Kidney (tissue), 14 donors: ENCODE data around the gene SLC34A3. TPM values are rescaled to one million over a fixed set of nuclear protein-coding genes. Genes with fewer than 3 reads are reported as not detected.

Experiments
- DNase-seq, 5 donors: peaks; one replicate each; pipeline ENCODE4 v3.0.0-alpha.2; 2013 to 2020
- FAIRE-seq: peaks from 2 replicates; lab custom pipeline; 2012; peaks lifted over from hg19 to GRCh38; lab: Jason Lieb, UNC
- H3K27ac ChIP-seq, 2 donors: one replicate each; pipeline ENCODE4 v1.7.0; 2013; ENCODE audit warnings: low read depth in 2 of 2, low read length in 2 of 2, inconsistent platforms in 1 of 2
- H3K27me3 ChIP-seq: one replicate; pipeline ENCODE4 v1.7.1; 2013; ENCODE audit warnings: low read length, inconsistent platforms; ENCODE audit not compliant: control insufficient read depth, insufficient read depth
- H3K36me3 ChIP-seq, 3 donors: one replicate each; pipeline versions ENCODE4 v1.7.0 to v1.7.1; 2013; ENCODE audit warnings: low read length in 3 of 3, control low read depth in 1 of 3, inconsistent platforms in 1 of 3; ENCODE audit not compliant: insufficient read depth in 3 of 3, control insufficient read depth in 2 of 3
- H3K4me1 ChIP-seq, 3 donors: one replicate each; pipeline versions ENCODE4 v1.7.0 to v1.7.1; 2013; ENCODE audit warnings: low read length in 3 of 3, inconsistent platforms in 1 of 3, low read depth in 1 of 3; ENCODE audit not compliant: control insufficient read depth in 2 of 3, insufficient read depth in 2 of 3
- H3K4me3 ChIP-seq, 3 donors: one replicate each; pipeline versions ENCODE4 v1.7.0 to v1.8.1; 2013; ENCODE audit warnings: low read length in 3 of 3, control low read depth in 1 of 3, inconsistent platforms in 1 of 3
- H3K9ac ChIP-seq, 3 donors: one replicate each; pipeline versions ENCODE4 v1.7.0 to v1.7.1; 2013; ENCODE audit warnings: low read length in 3 of 3, control low read depth in 1 of 3, inconsistent platforms in 1 of 3
- H3K9me3 ChIP-seq, 3 donors: one replicate each; pipeline versions ENCODE4 v1.7.0 to v1.7.1; 2013; ENCODE audit warnings: low read length in 3 of 3, control low read depth in 1 of 3, inconsistent platforms in 1 of 3; ENCODE audit not compliant: control insufficient read depth in 2 of 3, insufficient read depth in 1 of 3
- intact Hi-C: fragments of 100-400 bp; cut with DNase I; formaldehyde crosslinking; loops from one replicate; pipeline ENCODE4 v1.11.1; 2022
- polyA plus RNA-seq: library from polyadenylated mRNA; stranded (reverse); fragments of 350-450 nt; fragmentation: Illumina TruSeq; extraction: RNeasy Lipid Tissue Mini Kit (QIAGEN cat#74804); gene quantifications from one replicate; pipeline ENCODE4 v1.2.3, GENCODE V29; 2014; ENCODE audit warnings: low read depth, low replicate concordance; ENCODE audit not compliant: insufficient read depth
- total RNA-seq: library from RNA; stranded (reverse); fragmentation: NEBNext Ultra II Directional; extraction: Animal tissue kit (Norgen Biotek cat#: 25700); gene quantifications from one replicate; pipeline ENCODE4 v1.2.1, GENCODE V29; 2021
- TF ChIP-seq, protein P1 (sequence below): IDR thresholded peaks from 3 replicates; pipeline ENCODE4 v1.5.1; 2012; ENCODE audit warnings: mild to moderate bottlenecking, moderate library complexity, borderline replicate concordance; ENCODE audit not compliant: insufficient read depth; ENCODE audit errors: extremely low read depth
- donor health status: control.
- donor health status: control.
- donor health status: control.
- donor health status: control.
- donor health status: control.
- donor health status: DM: yes; HTN: yes; CAD: no.
- donor health status: Normal renal cell carcinoma (clear cell type).

The SLC34A3 gene
- total and polyA plus RNA-seq, 2 donors from 2014 or later = 0.13 to 36.0 TPM

DNA sequence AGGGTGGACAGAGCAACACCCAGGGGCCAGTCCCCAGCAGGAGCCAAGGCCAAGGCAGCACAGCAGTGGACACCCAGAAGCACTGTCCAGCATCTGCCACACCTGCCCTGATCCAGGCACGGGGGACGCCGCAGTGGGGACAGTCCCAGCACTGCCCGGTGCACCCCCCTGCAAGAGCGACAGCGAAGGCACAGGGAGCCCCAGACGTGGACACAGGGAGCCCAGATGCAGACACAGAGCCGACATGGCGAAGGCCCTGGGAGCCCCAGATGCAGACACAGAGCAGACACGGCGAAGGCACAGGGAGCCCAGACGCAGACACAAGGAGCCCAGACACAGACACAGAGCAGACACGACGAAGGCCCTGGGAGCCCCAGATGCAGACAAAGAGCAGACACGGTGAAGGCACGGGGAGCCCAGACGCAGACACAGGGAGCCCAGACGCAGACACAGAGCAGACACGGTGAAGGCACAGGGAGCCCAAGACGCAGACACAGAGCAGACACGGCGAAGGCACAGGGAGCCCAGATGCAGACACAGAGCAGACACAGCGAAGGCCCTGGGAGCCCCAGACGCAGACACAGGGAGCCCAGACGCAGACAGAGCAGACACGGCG is 46.6 kb upstream of the SLC34A3 start:
- Histone ChIP-seq H3K4me1 (peaks cover 4 to 19% (median 14%) of the 10 kb centered on the region in 3 donors), H3K27me3 (no peaks in the 10 kb centered on the region), H3K4me3 (no peak overlapping the region), H3K27ac (no peak overlapping the region), H3K36me3 (peaks cover 0 to 27% (median 26%) of the 10 kb centered on the region in 3 donors), H3K9me3 (no peaks in the 10 kb centered on the region), H3K9ac (no peak overlapping the region)
- FAIRE-seq (no peak), DNase-seq (no peak)
- intact Hi-C loops = no loop called here
- TF ChIP-seq, protein P1, sequence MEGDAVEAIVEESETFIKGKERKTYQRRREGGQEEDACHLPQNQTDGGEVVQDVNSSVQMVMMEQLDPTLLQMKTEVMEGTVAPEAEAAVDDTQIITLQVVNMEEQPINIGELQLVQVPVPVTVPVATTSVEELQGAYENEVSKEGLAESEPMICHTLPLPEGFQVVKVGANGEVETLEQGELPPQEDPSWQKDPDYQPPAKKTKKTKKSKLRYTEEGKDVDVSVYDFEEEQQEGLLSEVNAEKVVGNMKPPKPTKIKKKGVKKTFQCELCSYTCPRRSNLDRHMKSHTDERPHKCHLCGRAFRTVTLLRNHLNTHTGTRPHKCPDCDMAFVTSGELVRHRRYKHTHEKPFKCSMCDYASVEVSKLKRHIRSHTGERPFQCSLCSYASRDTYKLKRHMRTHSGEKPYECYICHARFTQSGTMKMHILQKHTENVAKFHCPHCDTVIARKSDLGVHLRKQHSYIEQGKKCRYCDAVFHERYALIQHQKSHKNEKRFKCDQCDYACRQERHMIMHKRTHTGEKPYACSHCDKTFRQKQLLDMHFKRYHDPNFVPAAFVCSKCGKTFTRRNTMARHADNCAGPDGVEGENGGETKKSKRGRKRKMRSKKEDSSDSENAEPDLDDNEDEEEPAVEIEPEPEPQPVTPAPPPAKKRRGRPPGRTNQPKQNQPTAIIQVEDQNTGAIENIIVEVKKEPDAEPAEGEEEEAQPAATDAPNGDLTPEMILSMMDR = no peak

DNA sequence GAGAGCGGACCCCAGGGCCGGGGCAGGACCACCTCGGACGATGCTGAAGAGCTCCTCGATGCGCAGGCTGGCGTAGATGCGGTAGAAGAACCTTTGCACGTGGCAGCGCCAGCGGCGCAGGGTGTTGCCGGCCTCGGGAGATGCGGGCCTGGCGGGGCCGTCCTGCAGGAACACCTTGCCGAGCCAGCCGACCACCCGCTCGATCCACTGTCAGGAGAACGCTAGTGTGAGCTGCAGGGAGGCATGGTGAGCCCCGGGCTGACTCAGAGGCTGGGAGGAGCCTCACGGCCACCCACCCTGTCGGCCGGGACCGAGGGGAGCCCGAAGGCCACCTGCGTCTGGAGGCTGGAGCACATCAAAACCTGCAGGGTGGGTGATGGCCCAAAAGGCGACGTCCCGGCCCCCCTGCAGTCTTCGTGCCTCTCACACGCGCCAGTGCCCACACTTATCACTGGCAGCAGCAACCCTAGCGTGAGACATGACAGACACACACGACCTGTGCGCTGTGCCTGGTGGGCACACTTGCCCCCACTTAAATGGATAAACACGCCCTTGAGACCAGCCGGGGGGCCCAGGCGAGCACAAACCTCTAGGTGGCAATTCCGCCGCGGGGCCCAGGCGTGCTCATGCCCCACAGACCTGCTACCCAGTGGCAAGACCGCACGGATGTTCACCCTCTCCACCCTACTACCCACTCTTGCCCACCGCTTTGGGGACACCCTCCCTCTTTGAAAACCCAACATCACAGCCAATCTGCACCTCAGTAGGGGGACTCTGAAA is 45.6 kb upstream of the SLC34A3 start:
- Histone ChIP-seq H3K9ac (no peak overlapping the region), H3K9me3 (no peaks in the 10 kb centered on the region), H3K27ac (no peak overlapping the region), H3K4me1 (peaks cover 4 to 29% (median 23%) of the 10 kb centered on the region in 3 donors), H3K27me3 (no peaks in the 10 kb centered on the region), H3K4me3 (no peak overlapping the region), H3K36me3 (peaks cover 0 to 27% (median 24%) of the 10 kb centered on the region in 3 donors)
- no peak for FAIRE-seq
- TF ChIP-seq, protein P1 = no peak
- no peak for DNase-seq
- intact Hi-C loops = no loop called here

DNA sequence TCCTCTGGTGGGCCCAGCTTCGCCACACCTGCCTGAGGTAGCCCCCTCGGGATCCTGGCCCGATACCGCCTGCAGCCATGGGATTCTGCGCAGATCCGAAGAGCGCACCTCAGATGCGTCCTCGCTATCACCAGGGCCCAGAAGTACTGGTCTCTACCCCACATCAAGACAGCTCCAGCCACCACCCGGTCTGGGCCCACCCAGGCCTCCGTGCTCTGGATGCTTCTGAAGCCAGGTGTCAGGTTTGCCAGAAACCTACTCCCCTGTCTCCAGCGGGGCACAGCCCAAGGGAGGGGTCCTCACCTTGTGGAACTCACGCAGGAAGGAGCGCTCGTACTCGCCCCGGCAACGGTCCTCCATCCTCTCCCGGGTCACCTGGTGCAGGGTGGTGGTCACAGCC is 44.8 kb upstream of the SLC34A3 start:
- H3K9me3 ChIP-seq = no peaks in the 10 kb centered on the region
- DNase-seq (no peak), FAIRE-seq (no peak)
- no peak overlapping the region for H3K27ac ChIP-seq
- H3K4me3 ChIP-seq = no peak overlapping the region
- TF ChIP-seq, protein P1 = no peak
- intact Hi-C loops = no loop called here
- H3K27me3 ChIP-seq = no peaks in the 10 kb centered on the region
- H3K4me1 ChIP-seq = peaks cover 4 to 36% (median 30%) of the 10 kb centered on the region in 3 donors
- no peak overlapping the region for H3K9ac ChIP-seq
- peaks cover 0 to 28% (median 24%) of the 10 kb centered on the region in 3 donors for H3K36me3 ChIP-seq
